ENCODE results near the gene CTIF.

The CTIF gene

DNA sequence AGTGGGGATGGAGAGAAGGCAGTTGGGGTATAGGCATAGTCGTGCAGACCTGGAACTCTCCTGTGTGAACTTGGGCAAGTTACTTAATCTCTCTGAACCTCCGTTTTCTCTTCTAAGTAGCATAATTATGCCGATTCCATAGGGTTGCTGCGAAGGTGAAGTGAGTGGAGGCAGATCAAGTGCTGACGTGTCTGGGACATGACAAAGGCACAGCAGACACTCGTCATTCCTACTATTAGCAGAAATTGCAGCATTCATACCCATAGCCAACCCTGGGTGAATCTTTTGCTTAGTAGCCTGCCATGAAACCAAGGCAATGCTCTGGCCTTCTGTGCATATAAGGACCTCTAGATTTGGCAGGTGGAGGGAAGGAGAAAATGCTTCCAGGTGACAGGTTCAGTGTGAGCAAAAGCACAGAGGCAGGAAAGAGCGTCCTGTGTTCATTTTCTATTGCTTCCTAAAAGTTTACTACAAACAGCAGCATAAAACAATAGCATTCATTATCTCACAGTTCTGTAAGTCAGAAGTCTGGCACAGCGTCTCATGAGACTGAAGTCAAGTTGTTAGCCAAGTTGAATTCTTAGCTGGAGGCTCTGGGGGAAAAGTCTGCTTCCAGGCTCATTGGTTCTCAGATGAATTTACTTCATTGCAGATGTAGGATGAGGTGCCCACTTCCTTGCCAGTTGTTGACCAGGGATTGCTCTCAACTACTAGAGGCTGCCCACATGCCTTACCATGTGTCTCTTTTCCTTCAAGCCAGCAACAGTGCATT, 77.8 kb downstream of the CTIF start:
- peaks cover 4% of the 10 kb centered on the region for H3K36me3 Mint-ChIP-seq (ENCODE audit: low read depth)

DNA sequence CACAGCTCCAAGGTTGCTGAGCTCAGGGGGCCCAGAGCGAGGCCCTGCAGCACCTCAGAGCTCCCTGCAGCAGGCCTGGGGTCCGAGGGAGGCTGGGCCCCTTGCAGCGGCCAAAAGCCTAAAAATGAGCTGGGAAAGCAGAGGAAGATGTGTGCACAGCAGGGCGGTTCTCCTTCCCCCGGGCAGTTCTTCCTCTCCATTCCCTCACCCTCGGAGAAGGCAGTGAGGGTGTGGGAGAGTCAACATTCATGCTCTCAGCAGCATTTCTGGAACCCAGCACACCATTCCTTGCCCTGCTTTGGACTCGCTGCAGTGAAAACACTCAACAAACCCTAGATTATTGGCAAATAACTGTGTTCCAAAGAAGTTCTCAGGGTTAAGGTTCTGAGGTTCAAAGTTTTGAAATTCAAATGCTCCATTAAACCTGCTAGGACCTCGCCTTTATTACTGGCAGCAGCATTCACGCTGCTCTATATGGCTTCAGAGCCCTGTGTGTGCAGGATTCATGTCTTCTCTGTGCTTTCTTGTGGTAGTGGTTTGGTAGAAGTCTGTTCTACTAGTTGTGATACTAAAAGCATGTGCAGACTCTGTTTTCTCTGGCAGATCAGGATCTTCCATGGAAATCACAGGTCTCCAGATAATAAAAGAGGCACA, 79.1 kb downstream of the CTIF start:
- H3K4me3 Mint-ChIP-seq, result no peak overlapping the region
- H3K36me3 Mint-ChIP-seq (ENCODE audit: low read depth), result peaks cover 4% of the 10 kb centered on the region
- TF ChIP-seq, protein P1, sequence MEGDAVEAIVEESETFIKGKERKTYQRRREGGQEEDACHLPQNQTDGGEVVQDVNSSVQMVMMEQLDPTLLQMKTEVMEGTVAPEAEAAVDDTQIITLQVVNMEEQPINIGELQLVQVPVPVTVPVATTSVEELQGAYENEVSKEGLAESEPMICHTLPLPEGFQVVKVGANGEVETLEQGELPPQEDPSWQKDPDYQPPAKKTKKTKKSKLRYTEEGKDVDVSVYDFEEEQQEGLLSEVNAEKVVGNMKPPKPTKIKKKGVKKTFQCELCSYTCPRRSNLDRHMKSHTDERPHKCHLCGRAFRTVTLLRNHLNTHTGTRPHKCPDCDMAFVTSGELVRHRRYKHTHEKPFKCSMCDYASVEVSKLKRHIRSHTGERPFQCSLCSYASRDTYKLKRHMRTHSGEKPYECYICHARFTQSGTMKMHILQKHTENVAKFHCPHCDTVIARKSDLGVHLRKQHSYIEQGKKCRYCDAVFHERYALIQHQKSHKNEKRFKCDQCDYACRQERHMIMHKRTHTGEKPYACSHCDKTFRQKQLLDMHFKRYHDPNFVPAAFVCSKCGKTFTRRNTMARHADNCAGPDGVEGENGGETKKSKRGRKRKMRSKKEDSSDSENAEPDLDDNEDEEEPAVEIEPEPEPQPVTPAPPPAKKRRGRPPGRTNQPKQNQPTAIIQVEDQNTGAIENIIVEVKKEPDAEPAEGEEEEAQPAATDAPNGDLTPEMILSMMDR (IDR thresholded peaks at IDR 0.05), result no peak
- DNase-seq, result no peak
- H3K9me3 Mint-ChIP-seq, result no peaks in the 10 kb centered on the region
- H3K4me1 Mint-ChIP-seq, result peaks cover 37% of the 10 kb centered on the region
- no peak overlapping the region for H3K27ac Mint-ChIP-seq
- H3K27me3 Mint-ChIP-seq (ENCODE audit: low read depth, poor library complexity), result peaks cover 5% of the 10 kb centered on the region

More for the DNA sequence above, 77.8 kb downstream of the CTIF start:
- Mint-ChIP-seq H3K27ac (no peak overlapping the region), H3K4me3 (no peak overlapping the region), H3K9me3 (no peaks in the 10 kb centered on the region), H3K4me1 (peaks cover 37% of the 10 kb centered on the region), H3K27me3 (ENCODE audit: low read depth, poor library complexity) (peaks cover 4% of the 10 kb centered on the region)
- no peak for DNase-seq
- TF ChIP-seq, protein P1 (IDR thresholded peaks at IDR 0.05), result no peak

DNA sequence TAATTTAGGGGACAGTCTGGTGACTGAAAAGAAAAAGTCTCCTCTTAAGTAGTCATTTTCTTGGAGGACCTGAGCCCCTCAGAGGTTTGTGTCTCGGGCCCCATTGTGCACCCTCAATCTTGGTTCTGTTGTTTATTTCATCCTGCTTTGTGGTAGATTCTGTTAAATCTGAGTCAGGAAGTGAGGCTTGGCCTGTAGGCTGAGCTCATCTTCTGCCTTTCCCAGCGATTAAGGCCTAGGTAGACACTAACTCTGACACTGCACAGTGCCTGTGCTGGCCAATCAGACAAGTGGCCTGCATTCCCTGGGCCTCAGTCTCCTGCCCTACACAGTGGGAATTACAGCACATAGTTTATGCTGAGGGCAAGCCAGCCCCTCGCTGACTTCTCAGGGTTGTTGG, 80.2 kb downstream of the CTIF start:
- TF ChIP-seq, protein P1 (IDR thresholded peaks at IDR 0.05), result no peak
- H3K9me3 Mint-ChIP-seq, result no peaks in the 10 kb centered on the region
- peaks cover 8% of the 10 kb centered on the region for H3K36me3 Mint-ChIP-seq (ENCODE audit: low read depth)
- H3K27ac Mint-ChIP-seq, result no peak overlapping the region
- H3K4me1 Mint-ChIP-seq, result peaks cover 35% of the 10 kb centered on the region
- peaks cover 5% of the 10 kb centered on the region for H3K27me3 Mint-ChIP-seq (ENCODE audit: low read depth, poor library complexity)
- no peak for DNase-seq
- H3K4me3 Mint-ChIP-seq, result no peak overlapping the region

DNA sequence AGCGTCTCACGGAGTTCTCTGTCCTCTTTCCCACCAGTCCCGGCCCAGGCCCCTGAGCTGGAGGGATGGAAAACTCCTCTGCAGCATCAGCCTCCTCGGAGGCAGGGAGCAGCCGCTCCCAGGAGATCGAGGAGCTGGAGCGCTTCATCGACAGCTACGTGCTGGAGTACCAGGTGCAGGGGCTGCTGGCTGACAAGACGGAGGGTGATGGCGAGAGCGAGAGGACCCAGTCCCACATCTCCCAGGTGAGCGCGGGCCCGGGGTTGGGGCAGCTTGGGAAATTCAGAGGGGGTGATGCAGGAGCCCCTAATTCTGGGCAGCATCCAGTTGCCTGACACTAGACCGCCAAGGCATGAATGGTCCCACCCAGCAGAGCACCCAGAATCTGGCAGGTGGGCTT, 80.7 kb downstream of the CTIF start:
- Mint-ChIP-seq H3K4me3 (no peak overlapping the region), H3K4me1 (peaks cover 30% of the 10 kb centered on the region), H3K27me3 (ENCODE audit: low read depth, poor library complexity) (peaks cover 5% of the 10 kb centered on the region), H3K9me3 (no peaks in the 10 kb centered on the region), H3K36me3 (ENCODE audit: low read depth) (peaks cover 8% of the 10 kb centered on the region), H3K27ac (no peak overlapping the region)
- no peak for DNase-seq
- TF ChIP-seq, protein P1 (IDR thresholded peaks at IDR 0.05), result no peak

DNA sequence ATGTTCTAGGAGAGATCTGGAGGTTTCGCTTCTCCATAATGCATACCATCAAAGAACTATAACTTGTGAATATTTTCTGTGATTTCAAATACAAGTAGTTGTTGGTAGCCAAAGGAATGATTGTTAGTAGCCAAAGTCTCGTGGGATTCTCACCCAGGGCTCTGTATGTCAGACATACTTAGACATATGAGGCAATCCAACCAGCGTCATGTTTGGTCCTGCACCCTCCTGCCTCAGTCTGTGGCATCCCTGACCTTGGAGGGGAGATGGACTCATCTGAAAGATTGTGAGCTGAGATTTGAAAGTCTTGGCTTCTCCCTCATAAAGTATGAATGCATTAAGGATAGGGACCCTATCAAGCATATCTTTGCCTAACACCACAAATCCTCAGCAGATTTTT, 81.2 kb downstream of the CTIF start:
- DNase-seq, result no peak
- H3K27me3 Mint-ChIP-seq (ENCODE audit: low read depth, poor library complexity), result peaks cover 5% of the 10 kb centered on the region
- H3K9me3 Mint-ChIP-seq, result no peaks in the 10 kb centered on the region
- H3K27ac Mint-ChIP-seq, result no peak overlapping the region
- H3K4me1 Mint-ChIP-seq, result peaks cover 28% of the 10 kb centered on the region
- peaks cover 8% of the 10 kb centered on the region for H3K36me3 Mint-ChIP-seq (ENCODE audit: low read depth)
- TF ChIP-seq, protein P1 (IDR thresholded peaks at IDR 0.05), result no peak
- no peak overlapping the region for H3K4me3 Mint-ChIP-seq
